NCI-H2227 treated with DMSO at 0.1 percent for 48 hours (cell line): ENCODE data around the gene CDON.
A peak's percentile ranks its signal among the peaks of the same experiment; 100 is the strongest.

Experiments
- DNase-seq: peaks from one replicate; lab custom pipeline; 2025; lab: John Stamatoyannopoulos, UW

CDON gene

GRCh38 chr11:126082251-126083109 lies 19.8 kb upstream of the CDON start:
- DNase-seq = no peak

- DNase-seq = no peak
These were observed 19.2 kb upstream of the CDON start for GRCh38 chr11:126081915-126082250.

- DNase-seq = no peak
These were observed 17.7 kb upstream of the CDON start for GRCh38 chr11:126080161-126080941.

- DNase-seq = no peak
These were observed 17.0 kb upstream of the CDON start for GRCh38 chr11:126079621-126080124.

- DNase-seq = no peak
These were observed 14.0 kb upstream of the CDON start for GRCh38 chr11:126076641-126077040.

GRCh38 chr11:126072801-126073594 lies 10.3 kb upstream of the CDON start:
- no peak for DNase-seq

- no peak for DNase-seq
These were observed 9.6 kb upstream of the CDON start for GRCh38 chr11:126072141-126072741.

- DNase-seq = no peak
These were observed 814 bp upstream of the CDON start for GRCh38 chr11:126063507-126063852.

- peak; percentile 11 for DNase-seq
These were observed 673 bp downstream of the CDON start for GRCh38 chr11:126061707-126062678.

- peak; percentile 8 for DNase-seq
These were observed 1.9 kb downstream of the CDON start for GRCh38 chr11:126060757-126061171.

- DNase-seq = no peak
These were observed 3.4 kb downstream of the CDON start for GRCh38 chr11:126059238-126059781.

GRCh38 chr11:126058105-126058874 lies 4.4 kb downstream of the CDON start:
- no peak for DNase-seq

- DNase-seq = no peak
These were observed 7.8 kb downstream of the CDON start for GRCh38 chr11:126054882-126055281.

- no peak for DNase-seq
These were observed 8.3 kb downstream of the CDON start for GRCh38 chr11:126054408-126054807.

- DNase-seq = no peak
These were observed 9.0 kb downstream of the CDON start for GRCh38 chr11:126053415-126054286.

- DNase-seq = no peak
These were observed 11.5 kb downstream of the CDON start for GRCh38 chr11:126051117-126051516.

- DNase-seq = no peak
These were observed 13.5 kb downstream of the CDON start for GRCh38 chr11:126049159-126049558.

GRCh38 chr11:126048197-126048596 lies 14.5 kb downstream of the CDON start:
- no peak for DNase-seq
